ENCODE data around the gene FADS3. TPM values are rescaled to one million over a fixed set of nuclear protein-coding genes. Genes with fewer than 3 reads are reported as not detected.

Gene FADS3
- total RNA-seq: 180 and 194 TPM in 2 replicates

- peak; percentile 41 for DNase-seq (ENCODE audit: low read depth, low spot score)
Measured at GRCh38 chr11:61891331-61892084, at the start of gene FADS3. Gene FADS3 (minus strand): TSS chr11:61891545. CDS start chr11:61891381, 164 bp downstream.

GRCh38 chr11:61940466-61940865 lies 49.1 kb upstream of the FADS3 start:
- DNase-seq (ENCODE audit: low read depth, low spot score): no peak

DNA sequence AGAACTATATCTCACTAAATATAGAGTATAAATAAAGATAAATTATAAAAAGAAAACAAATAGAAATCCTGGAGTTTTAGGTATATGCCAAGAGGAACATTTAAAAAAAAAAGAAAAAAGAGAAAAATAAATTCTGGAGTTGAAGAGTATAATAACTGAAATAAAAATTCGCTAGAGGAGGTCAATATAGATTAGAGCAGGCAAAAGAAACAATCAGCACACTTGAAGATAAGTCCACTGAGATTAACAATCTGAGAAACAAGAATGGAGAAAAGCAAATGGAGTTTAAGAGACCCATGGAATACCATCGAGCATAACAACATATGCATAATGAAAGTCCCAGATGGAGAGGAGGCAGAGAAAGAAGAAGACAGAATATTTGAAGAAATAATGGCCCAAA lies 44.5 kb upstream of the FADS3 start:
- no peak for DNase-seq (ENCODE audit: low read depth, low spot score)

- DNase-seq (ENCODE audit: low read depth, low spot score): no peak
Measured at GRCh38 chr11:61930933-61931332, 39.6 kb upstream of the FADS3 start.

DNA sequence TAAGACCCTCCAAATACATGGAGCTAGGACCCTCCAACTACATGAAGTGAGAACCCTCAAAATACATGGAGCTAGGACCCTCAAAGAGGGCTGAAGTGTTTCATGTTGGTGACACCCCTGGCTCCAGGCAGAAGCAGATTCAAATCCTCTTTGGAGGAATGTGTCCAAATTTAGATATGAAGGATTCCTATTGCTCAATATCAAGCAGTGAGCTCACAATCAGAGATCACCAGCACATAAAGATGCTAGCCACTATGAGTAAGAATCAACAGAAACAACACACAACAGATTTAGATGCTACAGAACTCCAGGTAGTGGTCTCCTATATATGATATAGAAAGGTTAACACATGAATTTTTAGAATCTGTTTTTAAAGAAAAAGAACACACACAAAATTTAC lies 37.3 kb upstream of the FADS3 start:
- DNase-seq (ENCODE audit: low read depth, low spot score): no peak

GRCh38 chr11:61927501-61927900 lies 36.2 kb upstream of the FADS3 start:
- DNase-seq (ENCODE audit: low read depth, low spot score): no peak

GRCh38 chr11:61926235-61926634 lies 34.9 kb upstream of the FADS3 start:
- DNase-seq (ENCODE audit: low read depth, low spot score): no peak

DNA sequence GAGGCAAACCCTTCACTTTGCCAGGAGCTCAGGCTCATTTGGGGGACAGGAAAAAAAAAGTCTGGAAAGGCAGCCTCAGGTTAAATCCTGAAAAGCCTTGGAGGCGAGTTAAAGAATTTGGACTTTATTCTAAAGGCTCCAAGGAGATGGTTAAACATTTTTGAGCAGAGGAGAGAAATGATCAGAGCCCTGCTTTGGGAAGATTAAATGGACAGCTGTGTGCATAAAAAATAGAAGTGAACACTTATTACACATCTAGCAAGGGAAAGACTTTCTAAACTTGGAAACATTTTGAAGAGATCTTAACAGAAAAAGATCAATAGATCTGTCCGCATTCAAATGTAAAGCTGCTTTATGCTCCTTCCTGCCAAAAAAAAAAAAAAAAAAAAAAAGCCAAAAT lies 34.4 kb upstream of the FADS3 start:
- no peak for DNase-seq (ENCODE audit: low read depth, low spot score)

DNA sequence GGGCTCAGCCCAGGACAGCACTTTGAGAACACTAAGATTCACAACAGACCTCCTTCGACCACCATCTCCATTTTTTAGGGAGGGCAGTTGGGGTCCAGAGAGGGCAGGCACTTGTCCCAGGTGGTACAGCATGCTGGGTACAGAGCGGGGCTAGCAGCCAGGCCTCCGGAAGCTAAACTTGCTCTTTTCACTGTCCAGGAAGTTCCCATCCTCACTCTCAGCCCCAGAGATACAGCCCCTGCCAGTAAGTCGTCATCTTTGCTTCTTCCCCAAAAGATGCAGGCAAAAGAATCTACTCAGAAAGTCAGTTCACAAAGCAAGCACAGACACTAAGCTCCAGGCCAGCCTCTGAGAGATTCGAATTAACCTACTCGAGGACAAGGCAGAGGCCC lies 32.7 kb upstream of the FADS3 start:
- no peak for DNase-seq (ENCODE audit: low read depth, low spot score)

GRCh38 chr11:61923166-61924063 lies 32.1 kb upstream of the FADS3 start:
- DNase-seq (ENCODE audit: low read depth, low spot score): no peak

- no peak for DNase-seq (ENCODE audit: low read depth, low spot score)
Measured at GRCh38 chr11:61922539-61922938, 31.2 kb upstream of the FADS3 start.

DNA sequence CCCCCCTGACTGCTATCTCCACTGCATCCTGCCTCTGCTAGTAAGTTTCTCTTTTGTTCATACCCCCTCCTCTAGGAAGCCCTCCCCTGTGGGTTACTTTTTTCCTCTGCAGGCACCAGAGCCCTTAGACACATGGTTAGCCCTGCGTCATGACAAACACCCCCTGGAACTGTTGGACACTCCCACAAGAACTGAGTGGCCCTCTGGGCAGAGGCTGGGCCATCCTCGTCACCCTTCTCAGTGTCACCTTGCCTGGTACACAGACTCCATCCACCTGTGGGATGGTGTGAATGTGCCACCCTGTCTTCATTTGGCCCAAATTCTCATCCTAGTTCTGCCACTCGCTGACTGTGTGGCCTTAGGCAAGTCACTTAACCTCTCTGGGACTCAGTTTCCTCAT lies 30.1 kb upstream of the FADS3 start:
- no peak for DNase-seq (ENCODE audit: low read depth, low spot score)

DNA sequence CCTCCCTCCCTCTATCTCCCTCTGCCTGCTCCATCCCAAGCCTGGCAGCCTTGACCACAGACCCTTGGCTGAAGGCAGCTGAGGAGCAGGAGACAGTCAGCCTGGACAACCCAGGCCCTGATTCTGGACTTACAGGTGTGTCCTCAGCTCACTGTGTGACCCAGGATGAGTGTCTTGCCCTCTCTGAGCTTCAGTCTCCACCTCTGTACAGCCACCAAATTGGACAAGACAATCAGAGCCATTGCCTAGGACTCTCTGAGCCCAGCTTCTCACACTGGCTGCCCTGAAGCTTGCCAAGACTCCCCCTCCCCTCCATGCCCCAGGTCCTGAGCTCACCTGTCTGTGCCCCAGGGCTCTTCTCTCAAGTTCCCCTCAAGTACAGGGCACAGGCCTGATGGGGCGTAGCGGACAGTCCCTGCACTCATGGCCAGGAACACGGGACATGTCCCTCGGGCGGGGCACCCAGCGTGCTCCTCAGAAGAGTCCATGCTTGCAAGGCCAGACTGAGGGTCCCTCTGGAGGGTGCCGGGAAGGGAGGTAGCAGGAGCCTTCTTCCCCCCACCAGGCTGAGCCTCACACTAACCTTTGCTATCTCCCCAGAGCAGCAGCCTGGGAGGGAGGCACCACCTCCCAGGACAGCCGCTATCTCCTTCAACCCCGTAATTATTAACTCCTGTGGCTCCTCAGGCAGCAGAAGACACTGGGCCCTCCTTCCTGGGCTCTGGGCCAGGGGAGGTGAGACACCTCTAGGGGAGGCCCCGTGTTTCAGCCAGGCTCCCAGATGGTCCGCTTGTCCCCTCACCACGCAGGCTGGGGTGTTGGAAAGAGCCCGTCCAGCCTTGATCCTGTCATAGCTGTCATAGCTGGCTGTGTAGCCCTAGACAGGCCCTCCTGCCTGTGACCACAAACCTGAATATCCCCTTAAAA lies 28.6 kb upstream of the FADS3 start:
- DNase-seq (ENCODE audit: low read depth, low spot score): no peak

DNA sequence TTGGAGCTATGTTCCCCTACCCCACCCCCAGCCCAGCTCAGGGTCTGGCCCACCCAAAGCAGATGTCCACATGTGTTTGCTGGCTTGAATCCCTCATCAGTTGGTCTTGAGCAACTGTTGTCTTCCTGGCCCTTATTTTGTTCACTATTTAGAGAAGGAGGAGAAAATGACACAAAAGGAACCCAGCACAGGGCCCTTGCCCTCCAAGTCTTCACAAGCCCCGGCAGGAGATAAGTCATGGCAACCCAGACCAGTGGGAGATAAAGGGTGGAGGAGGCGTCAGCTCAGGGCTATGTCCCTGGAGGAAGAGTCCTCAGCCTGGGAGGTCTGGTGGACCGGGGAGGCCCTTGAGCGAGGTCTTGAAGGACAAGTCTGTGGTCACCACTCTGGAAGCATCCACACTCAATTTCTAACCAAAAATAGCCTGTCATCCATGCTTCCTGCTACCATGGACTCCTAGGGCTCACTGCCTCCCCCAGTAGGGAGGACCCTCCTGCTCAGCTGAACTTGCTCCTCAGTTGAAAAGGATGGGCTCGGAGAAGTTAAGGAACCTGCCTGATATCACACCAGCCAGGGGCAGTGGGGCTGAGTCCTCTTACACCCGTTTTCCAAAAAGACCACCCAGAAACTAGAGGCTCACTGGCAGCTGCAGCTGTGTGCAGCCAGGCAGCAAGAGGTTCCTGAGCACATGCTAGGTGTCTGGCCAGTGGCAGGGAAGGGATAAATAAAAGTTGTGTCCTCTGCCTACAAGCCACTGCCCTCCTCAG lies 27.8 kb upstream of the FADS3 start:
- DNase-seq (ENCODE audit: low read depth, low spot score): no peak

- no peak for DNase-seq (ENCODE audit: low read depth, low spot score)
Measured at GRCh38 chr11:61918251-61918937, 27.0 kb upstream of the FADS3 start.

DNA sequence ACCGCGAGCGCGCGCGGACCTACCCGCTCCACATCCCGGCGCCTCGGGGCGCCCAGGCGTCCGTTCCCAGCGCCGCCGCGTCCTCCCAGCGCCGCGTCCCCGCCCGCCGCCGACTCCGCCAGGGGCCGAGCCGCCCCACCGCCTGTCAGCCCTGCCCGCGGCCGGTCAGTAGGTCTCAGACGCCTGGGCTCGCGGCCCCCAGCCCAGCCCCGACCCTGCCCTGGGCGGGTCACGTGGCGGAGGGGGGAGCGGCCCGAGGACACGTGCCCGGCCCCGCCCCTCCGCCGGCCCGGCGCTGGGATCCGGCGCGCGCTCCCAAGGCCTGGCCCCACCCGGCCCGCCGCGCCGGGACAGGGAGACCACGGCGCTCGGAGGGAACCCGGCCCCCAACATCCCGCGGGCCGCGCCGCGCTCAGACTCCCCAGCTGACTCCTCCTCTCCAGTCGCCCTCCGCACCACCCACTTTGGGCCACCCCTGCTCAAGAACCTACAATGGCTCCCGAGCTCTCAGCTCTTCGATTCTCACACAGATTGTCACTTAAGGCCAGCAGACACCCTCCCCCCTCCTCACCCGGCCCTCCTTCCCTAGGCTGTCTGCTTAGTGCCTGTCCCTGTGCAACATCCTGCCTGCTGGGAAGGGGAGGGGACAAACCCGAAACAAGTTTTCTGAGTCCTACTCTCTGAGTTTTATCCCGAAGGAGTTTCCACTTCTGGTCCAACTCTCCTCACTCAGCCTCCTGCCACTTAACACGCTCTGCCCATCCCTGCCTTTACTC lies 26.2 kb upstream of the FADS3 start, which contains the start of gene RAB3IL1:
Gene RAB3IL1 (minus strand): TSS at position 233 of the 776 bp plus-strand sequence. CDS start 199 bp downstream, at position 34.
- no peak for DNase-seq (ENCODE audit: low read depth, low spot score)

- DNase-seq (ENCODE audit: low read depth, low spot score): no peak
Measured at GRCh38 chr11:61916737-61917333, 25.5 kb upstream of the FADS3 start.

GRCh38 chr11:61914471-61915171 lies 23.3 kb upstream of the FADS3 start:
- no peak for DNase-seq (ENCODE audit: low read depth, low spot score)

Measured in pulmonary artery endothelial cell (primary cell).